ENCODE data around the gene KCNK15.

The KCNK15 gene

GRCh38 chr20:44715499-44716308 is 30.0 kb upstream of the KCNK15 start:
- no peak for DNase-seq

- no peak for DNase-seq
These were observed 29.2 kb upstream of the KCNK15 start for GRCh38 chr20:44716309-44717106.

GRCh38 chr20:44717986-44718385 is 27.7 kb upstream of the KCNK15 start:
- no peak for DNase-seq

DNA sequence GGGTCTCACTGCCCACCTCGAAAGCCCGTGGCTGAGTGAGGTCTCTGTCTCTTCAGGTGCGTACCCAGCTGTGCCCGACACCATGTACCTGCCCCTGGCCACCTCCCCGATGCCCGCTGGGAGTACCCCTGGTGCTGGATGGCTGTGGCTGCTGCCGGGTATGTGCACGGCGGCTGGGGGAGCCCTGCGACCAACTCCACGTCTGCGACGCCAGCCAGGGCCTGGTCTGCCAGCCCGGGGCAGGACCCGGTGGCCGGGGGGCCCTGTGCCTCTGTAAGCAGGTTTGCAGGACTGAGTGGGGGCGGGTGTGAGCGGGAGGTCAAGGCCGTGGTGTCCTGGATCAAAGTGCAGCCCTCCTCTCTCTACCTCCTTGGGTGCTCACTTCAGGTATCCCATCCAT is 25.8 kb upstream of the KCNK15 start:
- no peak for DNase-seq

GRCh38 chr20:44720621-44720996 is 25.1 kb upstream of the KCNK15 start:
- no peak for DNase-seq

GRCh38 chr20:44720997-44721784 is 24.5 kb upstream of the KCNK15 start:
- DNase-seq, result no peak

GRCh38 chr20:44721785-44722054 is 23.9 kb upstream of the KCNK15 start:
- DNase-seq, result no peak

DNA sequence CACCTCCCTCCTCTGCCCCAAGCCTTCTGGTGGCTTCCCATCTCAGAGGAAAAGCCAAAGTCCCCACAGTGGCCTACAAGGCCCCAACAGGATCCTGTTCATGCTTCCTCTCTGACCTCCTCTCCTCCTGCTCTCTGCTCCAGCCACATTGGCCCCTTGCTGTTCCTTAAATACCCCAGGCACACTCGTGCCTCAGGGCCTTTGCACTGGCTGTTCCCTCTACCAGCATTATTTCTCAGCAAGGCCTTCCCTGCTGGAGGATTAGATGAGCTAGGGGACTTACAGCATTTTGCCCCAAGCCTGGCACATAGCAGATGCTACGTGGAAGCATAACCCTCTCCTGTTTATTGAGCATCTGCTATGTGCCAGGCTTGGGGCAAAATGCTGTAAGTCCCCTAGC is 22.7 kb upstream of the KCNK15 start:
- no peak for DNase-seq

GRCh38 chr20:44723391-44723790 is 22.3 kb upstream of the KCNK15 start:
- no peak for DNase-seq

DNA sequence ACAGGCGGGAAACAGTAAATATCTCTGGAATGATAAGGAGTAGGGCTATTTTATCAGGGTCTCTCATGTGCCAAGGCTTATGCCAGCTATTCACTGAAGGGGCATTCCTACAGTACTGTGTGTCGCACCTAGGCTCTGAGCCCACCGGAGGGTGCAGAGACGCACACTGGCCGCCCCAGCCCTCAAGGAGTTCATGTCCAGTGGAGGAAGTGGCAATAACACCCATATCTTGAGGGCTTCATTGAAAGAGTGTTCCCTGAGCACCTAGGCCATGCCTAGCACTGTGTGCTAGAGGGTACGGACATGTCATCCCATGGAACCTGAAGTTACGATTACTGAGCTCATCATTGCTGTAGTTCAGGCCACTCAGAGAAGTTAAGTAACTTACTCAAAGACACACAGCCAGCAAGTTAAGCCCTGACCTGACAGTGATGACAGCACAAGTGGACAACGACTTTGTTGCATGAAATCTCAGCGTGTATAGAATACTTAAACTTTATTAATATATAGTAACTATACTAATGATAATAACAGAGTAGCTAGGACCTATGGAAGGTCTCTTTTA is 21.8 kb upstream of the KCNK15 start:
- DNase-seq, result no peak

DNA sequence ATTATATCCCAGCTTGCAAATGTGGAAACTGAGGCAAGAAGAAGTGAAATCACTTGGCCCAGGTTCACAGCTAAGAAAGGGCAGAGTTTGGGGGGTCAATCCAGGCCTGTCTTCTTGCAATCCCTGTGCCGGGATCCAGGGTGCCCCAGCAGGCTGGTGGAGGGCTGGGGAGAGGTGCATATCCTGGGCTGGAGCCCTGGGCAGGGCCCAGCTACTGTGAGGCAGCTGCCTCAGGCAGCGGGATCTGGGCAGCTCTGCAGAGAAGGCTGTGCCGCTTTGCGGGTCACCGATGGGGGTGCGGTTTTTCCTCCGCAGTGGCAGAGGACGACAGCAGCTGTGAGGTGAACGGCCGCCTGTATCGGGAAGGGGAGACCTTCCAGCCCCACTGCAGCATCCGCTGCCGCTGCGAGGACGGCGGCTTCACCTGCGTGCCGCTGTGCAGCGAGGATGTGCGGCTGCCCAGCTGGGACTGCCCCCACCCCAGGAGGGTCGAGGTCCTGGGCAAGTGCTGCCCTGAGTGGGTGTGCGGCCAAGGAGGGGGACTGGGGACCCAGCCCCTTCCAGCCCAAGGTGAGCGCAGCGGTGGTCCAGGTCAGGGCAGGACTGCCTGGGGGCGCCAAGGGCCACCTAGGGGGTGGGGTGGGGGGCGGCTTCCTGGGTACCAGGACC is 21.1 kb upstream of the KCNK15 start:
- DNase-seq, result no peak

DNA sequence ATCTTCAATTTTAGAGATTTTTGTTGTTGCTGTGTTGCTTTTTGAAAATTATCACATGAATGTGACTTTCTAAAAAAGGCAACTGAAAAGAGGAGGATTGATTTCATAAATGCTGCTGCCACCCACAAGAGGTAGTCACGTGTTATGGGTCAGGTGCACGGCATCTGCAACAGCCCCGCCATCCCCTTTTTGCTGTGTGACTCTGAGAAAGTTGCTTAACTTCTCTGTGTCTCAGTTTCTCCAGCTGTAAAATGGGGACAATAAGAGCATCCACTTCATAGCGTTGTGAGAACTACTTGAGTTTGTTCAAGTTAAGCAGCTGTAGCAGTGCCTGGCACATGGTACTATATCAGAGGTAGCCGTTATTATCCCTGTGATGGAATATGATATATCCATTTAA is 19.8 kb upstream of the KCNK15 start:
- no peak for DNase-seq

GRCh38 chr20:44727039-44727438 is 18.6 kb upstream of the KCNK15 start:
- DNase-seq, result no peak

GRCh38 chr20:44727651-44728050 is 18.0 kb upstream of the KCNK15 start:
- no peak for DNase-seq

DNA sequence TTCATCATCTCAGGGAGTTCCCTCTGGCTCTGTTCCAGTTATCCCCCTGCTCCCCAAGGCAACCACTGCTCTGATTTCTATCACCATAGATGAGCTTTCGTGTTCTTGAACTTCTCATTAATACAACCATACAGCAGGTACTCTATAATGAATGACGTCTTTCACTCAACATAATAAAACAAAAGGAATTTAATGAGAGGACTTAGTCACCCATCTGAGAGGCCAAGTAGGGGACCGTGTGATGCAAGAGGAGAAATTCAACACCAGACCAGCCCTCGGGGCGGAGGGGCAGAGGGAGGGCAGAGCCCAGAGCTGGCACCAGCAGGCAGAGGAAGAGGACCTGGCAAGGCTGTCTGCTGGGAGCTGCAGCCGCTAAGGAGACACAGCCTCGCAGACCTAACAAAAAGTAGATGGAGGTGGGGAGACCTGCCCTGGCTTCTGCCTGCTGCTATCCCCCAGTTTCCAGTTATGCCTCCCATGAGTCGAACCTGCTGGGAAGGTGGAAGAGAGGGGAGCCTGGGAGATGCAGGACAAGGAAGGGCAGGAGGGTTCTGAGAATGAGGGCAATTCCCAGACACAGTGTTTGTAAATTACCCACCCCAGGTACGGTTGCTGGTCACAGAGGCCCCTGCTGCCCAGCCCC is 16.7 kb upstream of the KCNK15 start:
- no peak for DNase-seq

- no peak for DNase-seq
These were observed 15.2 kb upstream of the KCNK15 start for GRCh38 chr20:44730441-44730840.

- DNase-seq, result no peak
These were observed 14.0 kb upstream of the KCNK15 start for GRCh38 chr20:44731657-44732056.

DNA sequence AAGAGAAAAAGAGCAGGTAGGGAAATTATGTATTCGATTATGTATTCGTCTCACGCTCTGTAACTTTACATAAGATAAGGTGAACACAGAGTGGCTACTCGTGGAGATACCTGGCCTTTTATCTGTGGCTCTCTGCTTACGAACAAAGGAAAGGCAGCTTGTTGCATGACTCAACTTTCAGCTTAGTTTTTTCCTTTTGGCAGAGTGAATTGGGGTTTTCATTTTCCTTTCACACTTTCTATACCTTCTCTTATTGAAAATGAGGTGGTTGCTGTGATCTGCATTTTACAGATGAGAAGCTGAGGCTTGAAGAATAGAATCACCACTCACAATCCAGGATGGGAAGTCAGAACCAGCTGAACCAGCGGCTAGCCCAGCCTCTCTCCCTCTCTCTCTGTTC is 13.3 kb upstream of the KCNK15 start:
- DNase-seq, result no peak

- DNase-seq, result peak in 2 of 4 experiments; percentile 9 to 17
These were observed 12.2 kb upstream of the KCNK15 start for GRCh38 chr20:44733341-44734069.

DNA sequence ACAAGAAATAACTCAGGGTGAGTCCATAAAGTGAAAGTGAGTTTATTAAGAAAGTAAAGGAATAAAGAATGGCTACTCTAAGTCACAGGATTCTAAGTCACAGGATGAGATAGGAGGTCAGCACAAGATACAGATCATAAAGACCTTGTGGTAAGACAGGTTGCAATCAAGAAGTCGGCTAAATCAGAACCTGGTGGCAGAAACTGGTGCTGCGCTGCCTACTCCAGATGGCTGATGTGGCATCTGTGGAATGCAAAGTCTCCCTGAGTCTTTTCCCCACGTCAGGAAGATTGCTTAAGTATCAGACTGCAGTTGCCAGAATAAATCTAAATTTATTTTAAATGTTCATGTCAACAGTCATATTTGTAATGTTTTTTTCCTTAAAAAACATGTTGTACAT is 10.7 kb upstream of the KCNK15 start:
- no peak for DNase-seq

DNA sequence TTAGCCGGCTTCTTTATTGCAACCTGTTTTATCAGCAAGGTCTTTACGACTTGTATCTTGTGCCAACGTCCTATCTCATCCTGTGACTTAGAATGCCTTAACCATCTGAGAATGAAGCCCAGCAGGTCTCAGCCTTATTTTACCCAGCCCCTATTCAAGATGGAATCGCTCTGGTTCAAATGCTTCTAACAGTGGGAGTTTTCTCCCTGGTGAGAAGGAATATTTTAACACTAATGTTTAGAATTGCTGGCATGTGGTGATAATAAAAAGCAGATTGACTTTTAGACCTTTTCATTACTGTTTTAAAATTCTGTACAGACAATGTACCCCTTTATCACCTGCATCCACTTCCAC is 9.9 kb upstream of the KCNK15 start:
- no peak for DNase-seq
